ENCODE measurements around the gene WNK4. TPM values are rescaled to one million over a fixed set of nuclear protein-coding genes. Genes with fewer than 3 reads are reported as not detected.

Gene WNK4
- total and polyA plus RNA-seq, 2 experiments from 2014 or later: 0.10 to 0.65 TPM

DNA sequence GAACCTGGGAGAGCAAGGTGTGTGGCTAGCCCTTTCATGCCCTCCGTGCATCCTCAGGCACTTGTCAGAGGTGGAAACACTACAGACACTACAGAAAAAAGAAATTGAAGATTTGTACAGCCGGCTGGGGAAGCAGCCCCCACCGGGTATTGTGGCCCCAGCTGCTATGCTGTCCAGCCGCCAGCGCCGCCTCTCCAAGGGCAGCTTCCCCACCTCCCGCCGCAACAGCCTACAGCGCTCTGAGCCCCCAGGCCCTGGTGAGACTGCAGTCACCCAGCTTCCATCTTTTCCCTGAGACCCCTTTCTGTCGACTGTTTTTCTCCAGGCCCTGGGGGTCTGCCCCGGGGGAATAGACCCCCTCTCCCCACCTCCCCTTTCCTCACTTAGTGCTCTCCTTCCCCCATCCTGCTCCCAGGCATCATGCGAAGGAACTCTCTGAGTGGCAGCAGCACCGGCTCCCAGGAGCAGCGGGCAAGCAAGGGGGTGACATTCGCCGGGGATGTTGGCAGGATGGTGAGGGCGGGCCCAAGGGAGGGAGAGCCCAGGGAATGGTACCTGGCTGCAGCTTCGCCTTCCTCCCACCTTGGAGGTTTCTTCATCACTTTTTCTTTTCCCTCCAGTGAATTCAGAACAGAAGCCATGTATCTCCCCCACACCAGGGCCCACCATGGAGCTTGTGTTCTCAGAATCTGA is 15.8 kb downstream of the WNK4 start:
- Histone ChIP-seq H3K27me3 (ENCODE audit: insufficient read depth) (peaks cover 14% of the 10 kb centered on the region), H3K27ac (ENCODE audit: low read depth) (no peak overlapping the region), H3K4me3 (no peak overlapping the region), H3K79me2 (replicated peaks; ENCODE audit: insufficient read depth) (peaks cover 8% of the 10 kb centered on the region), H4K20me1 (replicated peaks; ENCODE audit: insufficient read depth) (no peaks in the 10 kb centered on the region), H3K4me1 (ENCODE audit: insufficient read depth) (peaks cover 6% of the 10 kb centered on the region; the same call in 1 of the 2 replicates), H2AFZ (no peak overlapping the region), H3K36me3 (ENCODE audit: insufficient read depth) (no peaks in the 10 kb centered on the region), H3K4me2 (no peak overlapping the region), H3F3A (replicated peaks; ENCODE audit: low read depth) (no peaks in the 10 kb centered on the region), H3K9me2 (ENCODE audit: insufficient read depth) (no peaks in the 10 kb centered on the region)
- Mint-ChIP-seq H3K36me3 (ENCODE audit: low read depth) (peaks cover 13% of the 10 kb centered on the region), H3K4me1 (peaks cover 5% of the 10 kb centered on the region; the same call in 1 of the 3 replicates), H3K27ac (no peak overlapping the region), H3K9me3 (peaks cover 14% of the 10 kb centered on the region), H3K4me3 (no peak overlapping the region), H3K27me3 (ENCODE audit: insufficient read depth, low read depth, poor library complexity) (peaks cover 19% of the 10 kb centered on the region)
- no peak for DNase-seq (ENCODE audit: low spot score)
- ATAC-seq: no peak
- no peak for TF ChIP-seq EZH2phosphoT487 (IDR thresholded peaks at IDR 0.05; ENCODE audit: unreplicated experiment)
- TF ChIP-seq JUNB (IDR thresholded peaks at IDR 0.05; ENCODE audit: unreplicated experiment): no peak
- TF ChIP-seq, protein P1, sequence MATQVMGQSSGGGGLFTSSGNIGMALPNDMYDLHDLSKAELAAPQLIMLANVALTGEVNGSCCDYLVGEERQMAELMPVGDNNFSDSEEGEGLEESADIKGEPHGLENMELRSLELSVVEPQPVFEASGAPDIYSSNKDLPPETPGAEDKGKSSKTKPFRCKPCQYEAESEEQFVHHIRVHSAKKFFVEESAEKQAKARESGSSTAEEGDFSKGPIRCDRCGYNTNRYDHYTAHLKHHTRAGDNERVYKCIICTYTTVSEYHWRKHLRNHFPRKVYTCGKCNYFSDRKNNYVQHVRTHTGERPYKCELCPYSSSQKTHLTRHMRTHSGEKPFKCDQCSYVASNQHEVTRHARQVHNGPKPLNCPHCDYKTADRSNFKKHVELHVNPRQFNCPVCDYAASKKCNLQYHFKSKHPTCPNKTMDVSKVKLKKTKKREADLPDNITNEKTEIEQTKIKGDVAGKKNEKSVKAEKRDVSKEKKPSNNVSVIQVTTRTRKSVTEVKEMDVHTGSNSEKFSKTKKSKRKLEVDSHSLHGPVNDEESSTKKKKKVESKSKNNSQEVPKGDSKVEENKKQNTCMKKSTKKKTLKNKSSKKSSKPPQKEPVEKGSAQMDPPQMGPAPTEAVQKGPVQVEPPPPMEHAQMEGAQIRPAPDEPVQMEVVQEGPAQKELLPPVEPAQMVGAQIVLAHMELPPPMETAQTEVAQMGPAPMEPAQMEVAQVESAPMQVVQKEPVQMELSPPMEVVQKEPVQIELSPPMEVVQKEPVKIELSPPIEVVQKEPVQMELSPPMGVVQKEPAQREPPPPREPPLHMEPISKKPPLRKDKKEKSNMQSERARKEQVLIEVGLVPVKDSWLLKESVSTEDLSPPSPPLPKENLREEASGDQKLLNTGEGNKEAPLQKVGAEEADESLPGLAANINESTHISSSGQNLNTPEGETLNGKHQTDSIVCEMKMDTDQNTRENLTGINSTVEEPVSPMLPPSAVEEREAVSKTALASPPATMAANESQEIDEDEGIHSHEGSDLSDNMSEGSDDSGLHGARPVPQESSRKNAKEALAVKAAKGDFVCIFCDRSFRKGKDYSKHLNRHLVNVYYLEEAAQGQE (IDR thresholded peaks at IDR 0.05; ENCODE audit: unreplicated experiment): no peak
- TF ChIP-seq STAT1 (IDR thresholded peaks at IDR 0.05; ENCODE audit: unreplicated experiment): no peak
- TF ChIP-seq NANOG (IDR thresholded peaks at IDR 0.05; ENCODE audit: borderline replicate concordance): no peak
- TF ChIP-seq, protein P2, sequence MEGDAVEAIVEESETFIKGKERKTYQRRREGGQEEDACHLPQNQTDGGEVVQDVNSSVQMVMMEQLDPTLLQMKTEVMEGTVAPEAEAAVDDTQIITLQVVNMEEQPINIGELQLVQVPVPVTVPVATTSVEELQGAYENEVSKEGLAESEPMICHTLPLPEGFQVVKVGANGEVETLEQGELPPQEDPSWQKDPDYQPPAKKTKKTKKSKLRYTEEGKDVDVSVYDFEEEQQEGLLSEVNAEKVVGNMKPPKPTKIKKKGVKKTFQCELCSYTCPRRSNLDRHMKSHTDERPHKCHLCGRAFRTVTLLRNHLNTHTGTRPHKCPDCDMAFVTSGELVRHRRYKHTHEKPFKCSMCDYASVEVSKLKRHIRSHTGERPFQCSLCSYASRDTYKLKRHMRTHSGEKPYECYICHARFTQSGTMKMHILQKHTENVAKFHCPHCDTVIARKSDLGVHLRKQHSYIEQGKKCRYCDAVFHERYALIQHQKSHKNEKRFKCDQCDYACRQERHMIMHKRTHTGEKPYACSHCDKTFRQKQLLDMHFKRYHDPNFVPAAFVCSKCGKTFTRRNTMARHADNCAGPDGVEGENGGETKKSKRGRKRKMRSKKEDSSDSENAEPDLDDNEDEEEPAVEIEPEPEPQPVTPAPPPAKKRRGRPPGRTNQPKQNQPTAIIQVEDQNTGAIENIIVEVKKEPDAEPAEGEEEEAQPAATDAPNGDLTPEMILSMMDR (conservative IDR thresholded peaks at IDR 0.05; ENCODE audit: low read depth in 2 of 2): no peak
- TF ChIP-seq CREB1 (CRISPR knock-in tag; IDR thresholded peaks at IDR 0.05; ENCODE audit: low read depth): no peak
- TF ChIP-seq EZH2 (IDR thresholded peaks at IDR 0.05; ENCODE audit: low read depth, unreplicated experiment): no peak

All from GM23338 (cell line).